GM08714 (cell line): Measurements from ENCODE around the gene TRIO.

Experiments
- H3K4me3 ChIP-seq: fragments of 200-500 bp; sonication (Bioruptor generic); 2 replicates; pipeline ENCODE4 v1.5.1; 2014; ENCODE audit warnings: mild to moderate bottlenecking, low read length, inconsistent platforms
- ZNF274 ChIP-seq: IDR thresholded peaks from 2 replicates; pipeline ENCODE4 v1.6.1; 2012; ENCODE audit warnings: mild to moderate bottlenecking, low read depth, low read length

The TRIO gene

DNA sequence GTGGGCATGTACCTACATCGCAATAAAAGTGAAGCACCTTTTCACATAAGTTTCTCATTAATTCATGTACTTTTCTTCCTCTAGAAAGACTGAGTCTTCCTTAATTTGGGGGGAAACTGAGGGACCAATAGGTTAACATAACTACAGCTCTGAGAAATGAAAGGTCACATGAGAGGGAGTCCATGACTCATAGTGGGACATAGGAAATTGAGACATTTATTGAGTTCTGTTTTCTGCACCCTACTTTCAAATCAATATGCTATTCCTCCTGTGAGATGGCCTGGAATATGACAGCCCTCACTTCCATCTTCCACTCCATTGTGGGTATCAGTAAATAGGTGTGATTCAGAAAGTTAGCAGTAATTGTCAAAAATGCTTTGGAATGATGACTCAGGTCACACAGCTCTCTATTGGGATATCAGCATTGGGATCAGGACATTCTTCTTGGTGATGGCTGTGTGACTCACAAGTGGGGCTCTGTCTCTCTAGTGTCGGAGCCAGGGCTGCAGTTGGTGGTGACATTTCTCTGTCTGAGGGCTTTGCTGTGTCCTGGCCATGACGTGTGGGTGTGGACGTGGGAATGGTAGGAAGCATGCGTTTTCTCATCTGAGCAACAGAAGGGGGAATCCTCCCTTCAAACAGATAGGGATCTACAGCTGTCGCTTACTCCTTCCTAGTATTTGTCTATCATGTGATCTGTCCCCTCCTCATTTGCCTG, 125.0 kb downstream of the TRIO start:
- no peak overlapping the region for H3K4me3 ChIP-seq
- no peak for TF ChIP-seq ZNF274

DNA sequence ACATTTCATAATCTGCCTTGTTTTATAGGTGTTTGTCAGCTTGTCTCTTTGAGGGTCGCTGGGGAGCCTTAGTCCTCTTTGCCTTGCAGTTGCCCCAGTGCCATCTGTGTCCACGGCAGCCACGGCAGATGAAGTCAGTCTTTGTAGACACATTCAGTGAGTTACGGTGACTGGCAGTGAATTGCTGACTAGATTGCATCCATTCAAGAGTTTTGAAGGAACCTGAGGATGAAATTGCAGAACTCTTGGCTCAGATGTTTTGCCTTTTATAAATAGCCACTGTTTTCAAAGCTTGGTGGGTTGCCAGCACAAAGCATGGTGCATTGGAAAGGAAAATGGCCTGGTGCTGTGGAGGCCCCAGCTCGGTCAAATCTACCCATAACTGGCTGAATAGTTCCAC, 125.6 kb downstream of the TRIO start:
- no peak overlapping the region for H3K4me3 ChIP-seq
- TF ChIP-seq ZNF274, result no peak

DNA sequence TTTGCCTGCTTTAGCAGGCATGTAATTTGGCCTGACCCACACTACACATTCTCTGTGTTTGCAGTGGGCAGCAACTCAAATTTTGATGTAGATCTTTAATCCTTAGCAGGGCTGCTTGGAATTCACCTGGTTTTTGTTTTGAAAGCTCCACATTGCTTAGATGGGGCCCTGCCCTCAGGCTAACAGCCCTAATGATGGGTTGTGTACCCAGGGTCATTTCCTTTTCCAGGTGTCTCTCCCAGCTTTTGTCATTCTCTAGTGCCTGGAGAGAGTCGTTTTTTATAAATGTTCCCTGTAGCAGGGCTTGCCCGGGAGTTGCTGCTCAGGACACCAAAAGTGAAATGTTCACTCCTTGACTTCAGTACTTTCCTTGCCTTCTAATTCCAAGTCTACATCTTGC, 126.3 kb downstream of the TRIO start:
- TF ChIP-seq ZNF274, result no peak
- no peak overlapping the region for H3K4me3 ChIP-seq

DNA sequence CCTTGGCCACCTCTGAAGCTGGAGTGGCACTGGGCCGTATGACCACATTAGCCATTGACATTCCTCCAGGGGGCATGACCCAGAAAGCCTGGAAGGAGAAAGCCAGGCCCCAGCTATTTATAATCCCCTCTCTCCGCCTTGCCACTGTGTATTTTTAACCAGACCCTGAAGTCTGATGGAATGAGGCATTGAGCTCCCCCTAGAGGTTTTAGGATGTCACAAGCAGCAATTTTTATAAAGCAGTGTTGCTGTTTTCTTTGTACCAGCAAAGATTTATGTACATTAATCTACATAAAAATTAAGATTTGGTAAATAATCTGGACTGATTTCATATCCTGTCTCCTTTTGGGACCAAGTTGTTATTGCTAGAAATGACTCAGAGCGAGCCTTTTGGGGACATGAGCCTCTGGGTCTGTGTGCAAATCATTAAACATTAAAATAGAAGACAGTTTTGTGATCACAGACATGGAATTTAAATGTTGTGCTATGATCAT, 127.1 kb downstream of the TRIO start:
- no peak for TF ChIP-seq ZNF274
- no peak overlapping the region for H3K4me3 ChIP-seq

GRCh38 chr5:14272548-14273205, 129.5 kb downstream of the TRIO start:
- no peak for TF ChIP-seq ZNF274
- H3K4me3 ChIP-seq, result no peak overlapping the region

DNA sequence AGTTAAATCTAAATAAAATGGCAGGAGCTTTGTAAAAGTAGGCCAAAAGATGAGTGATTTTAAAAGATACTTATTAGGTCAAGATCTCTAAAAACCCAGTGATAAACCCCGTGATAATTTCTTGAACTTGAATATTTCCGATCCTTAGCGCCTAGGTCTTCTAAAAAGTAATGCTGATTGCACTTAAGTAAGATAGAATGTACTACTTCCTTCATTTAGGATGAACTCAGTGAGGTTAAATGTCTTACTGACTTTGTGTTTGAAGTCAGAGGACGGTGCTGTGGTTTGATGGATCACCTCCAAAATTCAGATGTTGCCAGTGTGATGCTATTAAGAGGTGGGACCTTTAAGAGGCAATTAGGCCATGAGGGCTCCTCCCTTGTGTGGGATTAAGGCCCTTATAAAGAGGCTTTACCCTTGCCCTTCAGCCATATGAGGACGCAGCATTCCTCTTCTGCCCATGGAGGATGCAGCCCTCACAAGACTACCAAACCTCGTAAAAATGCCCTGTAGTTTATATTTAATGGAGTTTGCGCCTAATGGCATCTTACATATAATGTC, 130.1 kb downstream of the TRIO start:
- no peak overlapping the region for H3K4me3 ChIP-seq
- TF ChIP-seq ZNF274, result no peak

DNA sequence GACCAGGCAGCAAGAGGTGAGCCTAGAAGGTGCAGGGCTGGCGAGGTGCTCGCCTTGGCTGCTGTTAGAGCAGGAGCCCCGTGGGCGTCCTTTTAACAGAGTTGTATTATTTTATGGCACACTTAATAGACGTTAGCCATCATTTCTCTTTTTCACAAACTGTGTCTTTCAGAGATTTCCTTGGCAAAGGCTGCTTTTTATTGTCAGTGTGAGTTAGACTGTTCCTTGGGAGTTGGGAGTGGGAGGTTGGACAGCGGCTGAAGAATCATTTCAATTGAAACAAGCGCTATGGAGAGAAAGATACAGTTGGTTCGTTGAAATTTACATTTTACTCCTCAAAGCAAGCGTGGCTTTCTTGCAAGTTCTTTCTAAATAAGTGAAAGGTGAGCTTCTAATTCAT, 133.2 kb downstream of the TRIO start:
- TF ChIP-seq ZNF274, result no peak
- no peak overlapping the region for H3K4me3 ChIP-seq

DNA sequence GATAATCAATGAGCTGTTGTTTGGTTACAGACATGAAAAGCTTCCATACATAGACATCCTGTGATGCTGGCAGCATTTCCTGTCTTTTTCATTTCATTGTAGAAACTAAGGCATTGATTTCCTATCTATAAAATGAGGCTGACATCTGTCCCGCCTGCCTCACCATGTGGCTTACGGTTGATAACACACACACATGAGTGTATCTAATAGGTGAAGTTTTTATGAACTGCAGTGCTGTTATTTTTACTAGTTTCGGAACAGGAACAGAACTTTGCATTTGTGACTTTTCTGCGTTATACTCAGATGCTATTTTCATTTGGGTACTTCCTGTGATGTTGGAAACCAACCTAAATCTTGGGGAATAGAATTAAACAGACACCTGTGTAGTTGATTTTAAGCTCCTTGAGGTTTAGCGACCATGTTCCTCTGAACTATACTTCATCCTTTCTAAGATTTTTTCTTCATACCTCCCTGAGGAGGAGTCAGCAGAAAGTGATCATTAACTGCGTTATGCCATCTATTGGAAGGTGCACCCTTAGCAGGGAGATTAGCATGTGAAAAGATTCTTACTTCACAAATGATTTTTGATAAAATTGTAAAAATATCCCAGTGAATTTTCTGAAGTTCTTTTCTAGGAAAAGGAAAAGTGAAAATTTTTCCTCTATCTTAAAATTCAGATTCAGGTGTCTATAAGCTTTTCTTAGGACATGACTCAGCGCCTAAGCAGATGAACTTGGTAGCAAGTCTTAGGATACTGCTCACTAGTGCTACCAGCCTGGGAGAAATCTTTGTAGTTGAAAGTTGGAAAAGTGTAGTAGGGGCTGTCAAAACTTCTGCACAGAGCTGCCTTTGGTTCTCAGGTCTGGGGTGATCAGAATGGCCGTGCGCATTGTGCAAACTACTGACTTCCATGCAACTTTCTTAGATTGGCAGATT, 134.5 kb downstream of the TRIO start:
- H3K4me3 ChIP-seq, result no peak overlapping the region
- TF ChIP-seq ZNF274, result no peak

- H3K4me3 ChIP-seq, result no peak overlapping the region
- TF ChIP-seq ZNF274, result no peak
Measured at GRCh38 chr5:14280294-14280854, 137.2 kb downstream of the TRIO start.

- TF ChIP-seq ZNF274, result no peak
- H3K4me3 ChIP-seq, result no peak overlapping the region
Measured at GRCh38 chr5:14281746-14282181, 138.6 kb downstream of the TRIO start.

- TF ChIP-seq ZNF274, result no peak
Measured at GRCh38 chr5:14283139-14283538, 140.0 kb downstream of the TRIO start.

DNA sequence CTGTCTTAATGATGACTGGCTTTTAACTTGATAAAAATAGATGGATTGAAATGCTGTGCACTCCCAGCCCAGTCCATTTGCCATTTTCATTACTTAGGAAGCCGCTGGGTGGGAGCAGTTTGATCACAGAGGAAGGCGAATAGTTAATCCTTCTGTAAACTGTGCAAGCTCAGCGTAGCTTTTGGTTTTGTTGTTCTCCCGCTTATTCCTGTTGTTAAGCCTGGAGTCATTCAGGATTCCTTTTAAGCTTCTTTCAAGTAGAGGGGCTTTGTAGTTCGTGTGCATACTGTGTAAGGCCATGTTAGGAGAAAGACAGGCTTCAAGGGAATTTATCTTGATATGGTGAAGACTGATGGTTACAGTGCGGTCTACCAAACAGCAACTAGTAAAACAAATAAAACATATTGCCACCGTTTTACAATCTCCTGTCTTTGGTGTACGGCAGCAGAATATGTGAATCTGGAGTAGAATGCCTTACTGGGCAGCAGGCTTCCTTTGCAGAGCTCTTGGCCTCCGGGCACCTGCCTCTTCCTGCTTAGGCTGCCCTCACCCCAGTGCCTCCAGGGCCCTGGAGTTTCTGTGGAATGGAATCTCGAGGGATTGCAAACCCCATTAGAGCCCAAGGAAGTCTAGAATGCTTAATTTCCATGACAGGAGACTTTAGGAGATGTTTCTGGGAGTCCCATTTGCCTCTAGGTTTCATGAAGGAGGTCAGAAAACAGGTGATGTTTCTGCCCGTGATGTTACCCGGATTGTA, 141.4 kb downstream of the TRIO start:
- no peak for TF ChIP-seq ZNF274
- H3K4me3 ChIP-seq, result no peak overlapping the region

More at GRCh38 chr5:14283139-14283538, 140.0 kb downstream of the TRIO start:
- H3K4me3 ChIP-seq, result no peak overlapping the region

GRCh38 chr5:14286007-14286406, 142.9 kb downstream of the TRIO start:
- no peak overlapping the region for H3K4me3 ChIP-seq
- no peak for TF ChIP-seq ZNF274
